Stimulated activated naive B cell treated with anti-CD40 and anti-IgM and Interleukin-4, amounts not matched to agents 10 μg/mL and 1 μg/mL and 100 μg/mL, for 72 hours (primary cell): ENCODE data around the gene MRPS9.

Experiments
- ATAC-seq, 2 donors: fragments of 150-1000 bp; cut with Tn5 transposase; replicated peaks; 2 replicates each; pipeline ENCODE4 v1.10.0; 2021; ENCODE audit warnings: moderate library complexity in 1 of 2
- DNase-seq: peaks from one replicate; pipeline ENCODE4 v3.0.0; 2021
- H3K27ac Mint-ChIP-seq: one replicate; pipeline ENCODE4 v1.8.0; 2022; ENCODE audit warnings: mild to moderate bottlenecking, mixed read lengths
- H3K27me3 Mint-ChIP-seq, 2 donors: one replicate each; pipeline ENCODE4 v1.8.0; 2022; ENCODE audit warnings: mixed read lengths in 2 of 2
- H3K36me3 Mint-ChIP-seq, 2 donors: one replicate each; pipeline ENCODE4 v1.8.0; 2022; ENCODE audit warnings: mixed read lengths in 2 of 2, mild to moderate bottlenecking in 1 of 2
- H3K4me1 Mint-ChIP-seq, 2 donors: one replicate each; pipeline ENCODE4 v1.8.0; 2022; ENCODE audit warnings: mixed read lengths in 2 of 2, mild to moderate bottlenecking in 1 of 2
- H3K4me3 Mint-ChIP-seq, 2 donors: one replicate each; pipeline ENCODE4 v1.8.0; 2022; ENCODE audit warnings: mild to moderate bottlenecking in 2 of 2, mixed read lengths in 2 of 2, moderate library complexity in 1 of 2
- H3K9me3 Mint-ChIP-seq, 2 donors: one replicate each; pipeline ENCODE4 v1.8.0; 2022; ENCODE audit warnings: mixed read lengths in 2 of 2, mild to moderate bottlenecking in 1 of 2

Gene MRPS9

GRCh38 chr2:105099153-105099552 lies 61.3 kb downstream of the MRPS9 start:
- Mint-ChIP-seq H3K36me3 (peaks cover 37 to 59% of the 10 kb centered on the region in 2 donors), H3K4me1 (peaks cover 5 to 14% of the 10 kb centered on the region in 2 donors), H3K9me3 (no peaks in the 10 kb centered on the region), H3K27ac (no peak overlapping the region), H3K27me3 (no peaks in the 10 kb centered on the region), H3K4me3 (no peak overlapping the region)
- no peak for ATAC-seq
- DNase-seq, result no peak

- peaks cover 32 to 64% of the 10 kb centered on the region in 2 donors for H3K36me3 Mint-ChIP-seq
- DNase-seq (peak; percentile 15), ATAC-seq (peak; percentile 96 to 97)
- H3K27me3 Mint-ChIP-seq, result no peaks in the 10 kb centered on the region
- H3K4me3 Mint-ChIP-seq, result no peak overlapping the region
- H3K27ac Mint-ChIP-seq, result no peak overlapping the region
- peaks cover 5 to 14% of the 10 kb centered on the region in 2 donors for H3K4me1 Mint-ChIP-seq
- H3K9me3 Mint-ChIP-seq, result no peaks in the 10 kb centered on the region
Observed at GRCh38 chr2:105100046-105100840, 62.4 kb downstream of the MRPS9 start.

GRCh38 chr2:105102001-105102400 lies 64.1 kb downstream of the MRPS9 start:
- no peaks in the 10 kb centered on the region for H3K27me3 Mint-ChIP-seq
- peak overlapping the region; percentile 9 for H3K27ac Mint-ChIP-seq
- H3K4me3 Mint-ChIP-seq, result no peak overlapping the region
- H3K4me1 Mint-ChIP-seq, result peaks cover 5 to 14% of the 10 kb centered on the region in 2 donors
- no peak for DNase-seq
- ATAC-seq, result no peak
- no peaks in the 10 kb centered on the region for H3K9me3 Mint-ChIP-seq
- H3K36me3 Mint-ChIP-seq, result peaks cover 33 to 64% of the 10 kb centered on the region in 2 donors

- H3K27me3 Mint-ChIP-seq, result no peaks in the 10 kb centered on the region
- H3K9me3 Mint-ChIP-seq, result no peaks in the 10 kb centered on the region
- DNase-seq (no peak), ATAC-seq (no peak)
- peaks cover 5 to 14% of the 10 kb centered on the region in 2 donors for H3K4me1 Mint-ChIP-seq
- H3K27ac Mint-ChIP-seq, result no peak overlapping the region
- peaks cover 36 to 68% of the 10 kb centered on the region in 2 donors for H3K36me3 Mint-ChIP-seq
- no peak overlapping the region for H3K4me3 Mint-ChIP-seq
Observed at GRCh38 chr2:105102963-105103421, 65.1 kb downstream of the MRPS9 start.

GRCh38 chr2:105103481-105103880 lies 65.6 kb downstream of the MRPS9 start:
- Mint-ChIP-seq H3K27me3 (no peaks in the 10 kb centered on the region), H3K4me3 (no peak overlapping the region), H3K36me3 (peaks cover 34 to 67% of the 10 kb centered on the region in 2 donors), H3K9me3 (no peaks in the 10 kb centered on the region), H3K27ac (no peak overlapping the region), H3K4me1 (peaks cover 5 to 14% of the 10 kb centered on the region in 2 donors)
- ATAC-seq (no peak), DNase-seq (no peak)

GRCh38 chr2:105104208-105104731 lies 66.4 kb downstream of the MRPS9 start:
- ATAC-seq, result no peak
- H3K27ac Mint-ChIP-seq, result peak overlapping the region; percentile 17
- H3K36me3 Mint-ChIP-seq, result peaks cover 35 to 68% of the 10 kb centered on the region in 2 donors
- peaks cover 5 to 13% of the 10 kb centered on the region in 2 donors for H3K4me1 Mint-ChIP-seq
- H3K4me3 Mint-ChIP-seq, result no peak overlapping the region
- no peaks in the 10 kb centered on the region for H3K9me3 Mint-ChIP-seq
- DNase-seq, result no peak
- no peaks in the 10 kb centered on the region for H3K27me3 Mint-ChIP-seq

GRCh38 chr2:105110295-105110829 lies 72.5 kb downstream of the MRPS9 start:
- H3K27me3 Mint-ChIP-seq, result no peaks in the 10 kb centered on the region
- no peak overlapping the region for H3K4me3 Mint-ChIP-seq
- DNase-seq, result no peak
- H3K4me1 Mint-ChIP-seq, result no peaks in the 10 kb centered on the region
- H3K27ac Mint-ChIP-seq, result no peak overlapping the region
- peaks cover 11 to 21% of the 10 kb centered on the region in 2 donors for H3K36me3 Mint-ChIP-seq
- H3K9me3 Mint-ChIP-seq, result no peaks in the 10 kb centered on the region
- ATAC-seq, result no peak

GRCh38 chr2:105111365-105112150 lies 73.7 kb downstream of the MRPS9 start:
- H3K9me3 Mint-ChIP-seq, result no peaks in the 10 kb centered on the region
- no peak for DNase-seq
- no peaks in the 10 kb centered on the region for H3K4me1 Mint-ChIP-seq
- ATAC-seq, result no peak
- peaks cover 11 to 18% of the 10 kb centered on the region in 2 donors for H3K36me3 Mint-ChIP-seq
- no peak overlapping the region for H3K4me3 Mint-ChIP-seq
- no peaks in the 10 kb centered on the region for H3K27me3 Mint-ChIP-seq
- no peak overlapping the region for H3K27ac Mint-ChIP-seq

GRCh38 chr2:105112345-105112744 lies 74.5 kb downstream of the MRPS9 start:
- H3K36me3 Mint-ChIP-seq, result peaks cover 7 to 12% of the 10 kb centered on the region in 2 donors
- ATAC-seq (no peak), DNase-seq (no peak)
- H3K27me3 Mint-ChIP-seq, result no peaks in the 10 kb centered on the region
- H3K4me3 Mint-ChIP-seq, result no peak overlapping the region
- H3K9me3 Mint-ChIP-seq, result no peaks in the 10 kb centered on the region
- H3K4me1 Mint-ChIP-seq, result no peaks in the 10 kb centered on the region
- H3K27ac Mint-ChIP-seq, result no peak overlapping the region

GRCh38 chr2:105113616-105114291 lies 75.9 kb downstream of the MRPS9 start:
- H3K9me3 Mint-ChIP-seq, result no peaks in the 10 kb centered on the region
- ATAC-seq (no peak), DNase-seq (no peak)
- H3K4me1 Mint-ChIP-seq, result no peaks in the 10 kb centered on the region
- peaks cover under 1 to 5% of the 10 kb centered on the region in 2 donors for H3K36me3 Mint-ChIP-seq
- no peaks in the 10 kb centered on the region for H3K27me3 Mint-ChIP-seq
- H3K4me3 Mint-ChIP-seq, result no peak overlapping the region
- no peak overlapping the region for H3K27ac Mint-ChIP-seq

- peak; percentile 31 to 39 for ATAC-seq
Observed at GRCh38 chr2:105114551-105114950, 76.7 kb downstream of the MRPS9 start.

GRCh38 chr2:105116348-105116747 lies 78.5 kb downstream of the MRPS9 start:
- Mint-ChIP-seq H3K36me3 (peaks cover 7 to 15% of the 10 kb centered on the region in 2 donors), H3K4me3 (no peak overlapping the region), H3K4me1 (peaks cover 0 to 6% of the 10 kb centered on the region in 2 donors), H3K27me3 (no peaks in the 10 kb centered on the region), H3K27ac (no peak overlapping the region), H3K9me3 (peaks cover 0 to 2% of the 10 kb centered on the region in 2 donors)
- DNase-seq, result no peak
- no peak for ATAC-seq

More at GRCh38 chr2:105114551-105114950, 76.7 kb downstream of the MRPS9 start:
- Mint-ChIP-seq H3K4me1 (peaks cover 0 to 4% of the 10 kb centered on the region in 2 donors), H3K27ac (no peak overlapping the region), H3K27me3 (no peaks in the 10 kb centered on the region), H3K9me3 (peaks cover 0 to 2% of the 10 kb centered on the region in 2 donors), H3K4me3 (no peak overlapping the region), H3K36me3 (peaks cover 5 to 10% of the 10 kb centered on the region in 2 donors)
- DNase-seq, result no peak

GRCh38 chr2:105117565-105117964 lies 79.7 kb downstream of the MRPS9 start:
- Mint-ChIP-seq H3K36me3 (peaks cover 7 to 15% of the 10 kb centered on the region in 2 donors), H3K4me1 (peaks cover 2 to 9% of the 10 kb centered on the region in 2 donors), H3K27ac (no peak overlapping the region), H3K27me3 (peaks cover 5 to 6% of the 10 kb centered on the region in 2 donors), H3K9me3 (peaks cover 0 to 2% of the 10 kb centered on the region in 2 donors), H3K4me3 (no peak overlapping the region)
- DNase-seq, result no peak
- no peak for ATAC-seq
